A549 (cell line): ENCODE results near the gene ZNF655. TPM values are rescaled to one million over a fixed set of nuclear protein-coding genes. Genes with fewer than 3 reads are reported as not detected.

Experiments used
- ATAC-seq, 2 experiments: fragments of 200-7000 bp in 1 of 2; fragments of >200 bp in 1 of 2; cut with Nextera tagmentation in 1 of 2; cut with Tn5 transposase in 1 of 2; 3 replicates each; pipeline versions ENCODE4 v1.8.0 to v1.9.1; 2018 to 2020; ENCODE audit warnings: mild to moderate bottlenecking in 1 of 2, moderate library complexity in 1 of 2
- CTCF ChIA-PET: fragments of 300-600 bp; sonication (Branson Sonifier 250); formaldehyde crosslinking; extraction: SDS; loops from one replicate; lab custom pipeline; 2021; ENCODE audit warnings: antibody characterized with exemption, inconsistent platforms; lab: Yijun Ruan, JAX
- POLR2A ChIA-PET: fragments of 350-600 bp; formaldehyde crosslinking; extraction: SDS; loops from one replicate; lab custom pipeline; 2021; ENCODE audit warnings: antibody characterized with exemption, inconsistent platforms; lab: Yijun Ruan, JAX
- DNase-seq, 2 experiments: peaks; one replicate each; pipeline versions ENCODE4 v3.0.0 to v3.0.0-alpha.2; 2011 to 2016; ENCODE audit warnings: low read depth in 1 of 2, low spot score in 1 of 2
- FAIRE-seq: peaks from 2 replicates; lab custom pipeline; 2011; peaks lifted over from hg19 to GRCh38; lab: Jason Lieb, UNC
- H3K27ac ChIP-seq, 2 experiments: fragments of >200 bp; sonication (Bioruptor Twin); formaldehyde crosslinking; 3 replicates each; pipeline ENCODE4 v1.5.1; 2016 to 2017
- H3K4me1 ChIP-seq: fragments of >200 bp; sonication (Bioruptor Twin); formaldehyde crosslinking; 3 replicates; pipeline ENCODE4 v1.6.1; 2016
- H3K4me2 ChIP-seq: fragments of >200 bp; sonication (Bioruptor Twin); formaldehyde crosslinking; 3 replicates; pipeline ENCODE4 v1.6.1; 2016
- H3K4me3 ChIP-seq: fragments of >200 bp; sonication (Bioruptor Twin); formaldehyde crosslinking; 3 replicates; pipeline ENCODE4 v1.5.1; 2016
- H3K9me3 ChIP-seq: fragments of >200 bp; sonication (Bioruptor Twin); formaldehyde crosslinking; 3 replicates; pipeline ENCODE4 v1.6.1; 2016
- ATOH8 ChIP-seq: fragments of 250-450 bp; sonication (Bioruptor Pico); IDR thresholded peaks from 2 replicates; pipeline ENCODE4 v1.5.0; 2020; ENCODE audit warnings: low read depth, mild to moderate bottlenecking, moderate library complexity
- CHD2 ChIP-seq: fragments of 150-350 bp; IDR thresholded peaks from 2 replicates; pipeline ENCODE4 v1.6.1; 2014; ENCODE audit warnings: low read length; ENCODE audit not compliant: partially characterized antibody
- CHD4 ChIP-seq: fragments of 200-600 bp; sonication (generic); IDR thresholded peaks from 2 replicates; pipeline ENCODE4 v1.6.1; 2016; ENCODE audit warnings: antibody characterized with exemption, mild to moderate bottlenecking, borderline replicate concordance
- EHF ChIP-seq: fragments of 250-450 bp; sonication (Bioruptor Pico); IDR thresholded peaks from 2 replicates; pipeline ENCODE4 v1.5.0; 2020; ENCODE audit warnings: mild to moderate bottlenecking
- EP300 ChIP-seq, 2 experiments: fragments of >200 bp; sonication (Bioruptor Twin); formaldehyde crosslinking; IDR thresholded peaks; 2 replicates in 1 of 2; 3 replicates in 1 of 2; pipeline ENCODE4 v1.6.1; 2016 to 2017
- FOSL2 ChIP-seq, 2 experiments: fragments of 450-650 bp in 1 of 2; fragments of >200 bp in 1 of 2; sonication (Bioruptor Twin) in 1 of 2; formaldehyde crosslinking; IDR thresholded peaks; 2 replicates each; pipeline versions ENCODE4 v1.5.0 to v1.6.1; 2016 to 2020; ENCODE audit warnings: mild to moderate bottlenecking in 1 of 2, moderate library complexity in 1 of 2
- GATA3 ChIP-seq: IDR thresholded peaks from 2 replicates; pipeline ENCODE4 v1.6.1; 2012; ENCODE audit warnings: borderline replicate concordance
- HEYL ChIP-seq: fragments of 250-450 bp; sonication (Bioruptor Pico); IDR thresholded peaks from 2 replicates; pipeline ENCODE4 v1.8.0; 2021; ENCODE audit warnings: mild to moderate bottlenecking, moderate library complexity
- HMGXB4 ChIP-seq: fragments of 250-450 bp; sonication (Bioruptor Pico); IDR thresholded peaks from 2 replicates; pipeline ENCODE4 v1.5.0; 2021; ENCODE audit warnings: mild to moderate bottlenecking, moderate library complexity, borderline replicate concordance
- HOXB5 ChIP-seq: fragments of 250-450 bp; sonication (Bioruptor Pico); IDR thresholded peaks from 2 replicates; pipeline ENCODE4 v1.5.0; 2020; ENCODE audit warnings: mild to moderate bottlenecking, moderate library complexity
- MAFK ChIP-seq: fragments of 450-650 bp; IDR thresholded peaks from 2 replicates; pipeline ENCODE4 v1.6.1; 2014; ENCODE audit not compliant: partially characterized antibody
- MAZ ChIP-seq: fragments of 150-350 bp; IDR thresholded peaks from 2 replicates; pipeline ENCODE4 v1.6.1; 2014; ENCODE audit warnings: antibody characterized with exemption, low read depth, low read length, borderline replicate concordance
- PHF8 ChIP-seq: fragments of 200-600 bp; sonication (generic); IDR thresholded peaks from 2 replicates; pipeline ENCODE4 v1.6.1; 2016; ENCODE audit warnings: low read depth, mild to moderate bottlenecking, antibody characterized with exemption, moderate library complexity, borderline replicate concordance
- POLR2A ChIP-seq: IDR thresholded peaks from 2 replicates; pipeline ENCODE4 v1.6.1; 2012; ENCODE audit warnings: mild to moderate bottlenecking, low read length
- RAD21 ChIP-seq, 2 experiments: fragments of >200 bp in 1 of 2; sonication (Bioruptor Twin) in 1 of 2; formaldehyde crosslinking in 1 of 2; IDR thresholded peaks in 1 of 2; conservative IDR thresholded peaks in 1 of 2; 2 replicates in 1 of 2; 3 replicates in 1 of 2; pipeline ENCODE4 v1.6.1; 2012 to 2018; ENCODE audit warnings: inconsistent platforms in 1 of 2
- REST ChIP-seq: fragments of 200-600 bp; sonication (generic); IDR thresholded peaks from 2 replicates; pipeline ENCODE4 v1.6.1; 2016; ENCODE audit warnings: antibody characterized with exemption, mild to moderate bottlenecking, moderate library complexity
- RNF2 ChIP-seq: fragments of 200-600 bp; sonication (generic); IDR thresholded peaks from 2 replicates; pipeline ENCODE4 v1.6.1; 2016; ENCODE audit warnings: low read depth, mild to moderate bottlenecking, antibody characterized with exemption, moderate library complexity, borderline replicate concordance
- SREBF2 ChIP-seq: fragments of 450-650 bp; IDR thresholded peaks from 2 replicates; pipeline ENCODE4 v1.6.1; 2014; ENCODE audit warnings: mild to moderate bottlenecking, moderate library complexity
- TP53 ChIP-seq: fragments of 250-450 bp; sonication (Bioruptor Pico); IDR thresholded peaks from 2 replicates; pipeline ENCODE4 v1.5.0; 2021; ENCODE audit warnings: mild to moderate bottlenecking, moderate library complexity
- ZFP36 ChIP-seq: fragments of 450-650 bp; IDR thresholded peaks from 2 replicates; pipeline ENCODE4 v1.6.1; 2014; ENCODE audit warnings: borderline replicate concordance; ENCODE audit not compliant: partially characterized antibody
- ZSCAN20 ChIP-seq: fragments of 250-450 bp; sonication (Bioruptor Pico); IDR thresholded peaks from 2 replicates; pipeline ENCODE4 v1.8.0; 2022; ENCODE audit warnings: mild to moderate bottlenecking, moderate library complexity
- WGBS: methylation state at CpG from one replicate; pipeline ENCODE4 v1.1.6; 2017; ENCODE audit errors: missing lambda C conversion rate; 5-methylcytosine and 5-hydroxymethylcytosine counted together
- polyA plus RNA-seq, 4 experiments: library from polyadenylated mRNA; depleted of rRNA in 3 of 4; stranded (reverse); fragments of >200 nt; fragmentation: RNase III in 1 of 4; extraction: RNeasy Plus Mini Kit Qiagen cat#74134 plus additional on column Dnase treatment in 1 of 4; gene quantifications; 2 replicates in 3 of 4; 3 replicates in 1 of 4; pipeline ENCODE4 v1.2.3, GENCODE V29; 2011 to 2017
- TF ChIP-seq, protein P1 (sequence below): fragments of 450-650 bp; IDR thresholded peaks from 2 replicates; pipeline ENCODE4 v1.6.1; 2014; ENCODE audit warnings: antibody characterized with exemption
- TF ChIP-seq, protein P2 (sequence below): IDR thresholded peaks from 2 replicates; pipeline ENCODE4 v1.6.1; 2012
- TF ChIP-seq, protein P3 (sequence below): fragments of >200 bp; sonication (Bioruptor Twin); formaldehyde crosslinking; IDR thresholded peaks from 3 replicates; pipeline ENCODE4 v1.6.1; 2016

ZNF655 gene
- polyA plus RNA-seq, 2 of the 4 experiments (the other 2 are of a cell fraction): 56.5 to 85.1 TPM

DNA sequence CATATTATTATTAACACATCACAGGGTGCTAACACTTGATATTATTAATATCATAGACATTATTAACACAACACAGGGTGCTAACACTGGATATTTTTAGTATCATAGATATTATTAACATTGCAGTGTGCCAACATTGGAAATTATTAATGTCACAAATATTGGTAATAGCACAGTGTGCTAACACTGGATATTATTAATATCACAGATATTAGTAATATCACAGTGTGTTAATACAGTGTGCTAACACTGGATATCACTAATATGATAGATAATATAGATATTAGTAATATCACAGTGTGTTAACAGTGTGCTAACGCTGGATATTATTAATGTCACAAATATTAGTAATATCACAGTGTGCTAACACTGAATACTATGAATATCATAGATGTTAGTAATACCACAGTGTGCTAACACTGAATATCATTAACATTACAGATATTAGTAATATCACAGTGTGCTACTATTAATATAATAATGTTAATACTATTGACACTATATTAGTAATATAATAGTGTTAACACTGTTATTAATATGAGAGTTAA lies 38.0 kb downstream of the ZNF655 start (continued):
- no peak for TF ChIP-seq REST
- no peak for TF ChIP-seq RAD21 (conservative IDR thresholded peaks at IDR 0.05 in 1 of 2, IDR thresholded peaks at IDR 0.05 in 1 of 2)
- no peak for TF ChIP-seq HEYL
- TF ChIP-seq SREBF2: no peak
- no peak for TF ChIP-seq FOSL2 (IDR thresholded peaks at IDR 0.05)
- no peak for TF ChIP-seq FOSL2 (CRISPR knock-in tag; IDR thresholded peaks at IDR 0.05)
- TF ChIP-seq, all 56 proteins: peak for 0

GRCh38 chr7:99597762-99598501 lies 39.5 kb downstream of the ZNF655 start, which contains the start of gene TMEM225B:
TMEM225B (plus strand) TSS chr7:99598267; CDS start chr7:99604389, 6,122 bp downstream.
- POLR2A ChIA-PET: no interaction called here
- no peak for TF ChIP-seq POLR2A
- TF ChIP-seq, protein P1, sequence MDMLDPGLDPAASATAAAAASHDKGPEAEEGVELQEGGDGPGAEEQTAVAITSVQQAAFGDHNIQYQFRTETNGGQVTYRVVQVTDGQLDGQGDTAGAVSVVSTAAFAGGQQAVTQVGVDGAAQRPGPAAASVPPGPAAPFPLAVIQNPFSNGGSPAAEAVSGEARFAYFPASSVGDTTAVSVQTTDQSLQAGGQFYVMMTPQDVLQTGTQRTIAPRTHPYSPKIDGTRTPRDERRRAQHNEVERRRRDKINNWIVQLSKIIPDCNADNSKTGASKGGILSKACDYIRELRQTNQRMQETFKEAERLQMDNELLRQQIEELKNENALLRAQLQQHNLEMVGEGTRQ: no peak
- no peak for TF ChIP-seq HEYL
- no peak for TF ChIP-seq GATA3
- TF ChIP-seq EP300 (IDR thresholded peaks at IDR 0.05): no peak
- TF ChIP-seq EHF: no peak

DNA sequence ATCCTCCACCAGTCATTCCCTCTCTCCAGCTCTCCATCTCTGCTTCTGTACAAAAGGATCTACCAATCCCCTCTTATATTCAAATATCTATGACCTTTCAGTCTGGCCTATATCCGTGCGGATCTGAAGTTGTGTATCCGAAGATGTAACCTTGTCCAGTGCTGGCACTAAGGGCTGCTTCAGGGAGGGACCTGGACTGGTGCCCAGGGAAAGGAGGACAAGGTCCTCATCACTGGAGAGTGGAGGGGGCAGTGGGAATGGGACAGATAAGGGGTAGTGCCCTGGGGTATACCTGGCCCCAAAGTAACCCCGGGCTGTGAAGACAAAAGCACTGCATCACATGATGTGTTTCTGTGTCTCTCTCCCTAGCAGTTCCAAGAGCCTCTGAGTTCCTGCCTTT lies 41.4 kb downstream of the ZNF655 start:
- CTCF ChIA-PET: interaction anchor here (0.6 kb wide), 1 partner anchor 396 kb away, joined by 3 read pairs; no protein-coding TSS in a partner anchor
- no peak for ATAC-seq
- H3K4me1 ChIP-seq: no peaks in the 10 kb centered on the region
- DNase-seq: no peak
- H3K27ac ChIP-seq: no peak overlapping the region
- H3K9me3 ChIP-seq: no peaks in the 10 kb centered on the region
- H3K4me2 ChIP-seq: no peak overlapping the region
- H3K4me3 ChIP-seq: no peak overlapping the region
- POLR2A ChIA-PET: no interaction called here
- 67% methylated on average over 4 of the region's 4 CpGs for WGBS
- FAIRE-seq: no peak
- TF ChIP-seq ATOH8 (CRISPR knock-in tag) (no peak), HOXB5 (no peak), RNF2 (no peak), CHD4 (no peak), HMGXB4 (no peak), TP53 (CRISPR knock-in tag) (no peak), FOSL2 (IDR thresholded peaks at IDR 0.05) (no peak), FOSL2 (CRISPR knock-in tag; IDR thresholded peaks at IDR 0.05) (no peak), PHF8 (no peak), ZFP36 (no peak), SREBF2 (no peak), ZSCAN20 (CRISPR knock-in tag) (no peak), EHF (no peak), CHD2 (no peak), MAFK (no peak), MAZ (no peak)
- TF ChIP-seq, protein P2, sequence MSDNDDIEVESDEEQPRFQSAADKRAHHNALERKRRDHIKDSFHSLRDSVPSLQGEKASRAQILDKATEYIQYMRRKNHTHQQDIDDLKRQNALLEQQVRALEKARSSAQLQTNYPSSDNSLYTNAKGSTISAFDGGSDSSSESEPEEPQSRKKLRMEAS: no peak
- TF ChIP-seq, protein P3, sequence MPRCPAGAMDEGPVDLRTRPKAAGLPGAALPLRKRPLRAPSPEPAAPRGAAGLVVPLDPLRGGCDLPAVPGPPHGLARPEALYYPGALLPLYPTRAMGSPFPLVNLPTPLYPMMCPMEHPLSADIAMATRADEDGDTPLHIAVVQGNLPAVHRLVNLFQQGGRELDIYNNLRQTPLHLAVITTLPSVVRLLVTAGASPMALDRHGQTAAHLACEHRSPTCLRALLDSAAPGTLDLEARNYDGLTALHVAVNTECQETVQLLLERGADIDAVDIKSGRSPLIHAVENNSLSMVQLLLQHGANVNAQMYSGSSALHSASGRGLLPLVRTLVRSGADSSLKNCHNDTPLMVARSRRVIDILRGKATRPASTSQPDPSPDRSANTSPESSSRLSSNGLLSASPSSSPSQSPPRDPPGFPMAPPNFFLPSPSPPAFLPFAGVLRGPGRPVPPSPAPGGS: no peak

More at GRCh38 chr7:99597762-99598501, 39.5 kb downstream of the ZNF655 start, which contains the start of gene TMEM225B:
- no peaks in the 10 kb centered on the region for H3K4me1 ChIP-seq
- no peaks in the 10 kb centered on the region for H3K9me3 ChIP-seq
- no peak within 1 kb of the TSS for H3K27ac ChIP-seq
- no peak for DNase-seq
- no peak within 1 kb of the TSS for H3K4me3 ChIP-seq
- ATAC-seq: no peak
- FAIRE-seq: no peak
- no peak within 1 kb of the TSS for H3K4me2 ChIP-seq
- 90% methylated on average over 26 of the region's 34 CpGs for WGBS
- CTCF ChIA-PET: interaction anchor here (0.6 to 1.9 kb wide), 4 partner anchors 18 to 393 kb away, joined by 3 to 6 read pairs (median 3); no protein-coding TSS in a partner anchor
